IPS-18a (cell line): Measurements from ENCODE around the gene KIR2DL4.
"Not testable (repeated sequence)": the region's sequence is repeated elsewhere in the genome, so short reads cannot be mapped to it uniquely, and the experiment has no call there.

Experiments used
- H3K27ac ChIP-seq: one replicate; pipeline ENCODE4 v1.5.1; 2013; ENCODE audit warnings: low read length
- H3K27me3 ChIP-seq: one replicate; pipeline ENCODE4 v1.6.1; 2013; ENCODE audit warnings: mild to moderate bottlenecking, low read length; ENCODE audit not compliant: control insufficient read depth, insufficient read depth
- H3K36me3 ChIP-seq: one replicate; pipeline ENCODE4 v1.6.1; 2013; ENCODE audit warnings: low read depth, low read length; ENCODE audit not compliant: control insufficient read depth
- H3K4me1 ChIP-seq: one replicate; pipeline ENCODE4 v1.6.1; 2013; ENCODE audit warnings: low read depth, low read length; ENCODE audit not compliant: control insufficient read depth
- H3K4me3 ChIP-seq: one replicate; pipeline ENCODE4 v1.5.1; 2013; ENCODE audit warnings: low read length
- H3K9ac ChIP-seq: one replicate; pipeline ENCODE4 v1.6.1; 2013; ENCODE audit warnings: mild to moderate bottlenecking, low read length, moderate library complexity
- H3K9me3 ChIP-seq: one replicate; pipeline ENCODE4 v1.6.1; 2013; ENCODE audit warnings: low read depth, low read length; ENCODE audit not compliant: control insufficient read depth

KIR2DL4 gene

DNA sequence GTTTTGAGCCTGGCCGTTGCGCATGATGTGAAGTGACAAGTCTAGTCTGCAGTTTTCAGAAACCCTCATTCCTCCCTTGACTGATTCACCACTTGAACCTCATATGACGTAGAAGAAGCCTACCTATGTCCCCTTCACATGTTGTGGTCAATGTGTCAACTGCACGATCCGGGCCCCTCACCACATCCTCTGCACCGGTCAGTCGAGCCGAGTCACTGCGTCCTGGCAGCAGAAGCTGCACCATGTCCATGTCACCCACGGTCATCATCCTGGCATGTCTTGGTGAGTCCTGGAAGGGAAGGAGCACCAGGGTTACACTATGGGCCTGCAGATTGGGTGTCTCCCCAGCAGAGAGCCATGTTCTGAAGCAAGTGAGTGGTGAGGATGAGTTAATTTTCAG is at the start of gene KIR2DL4:
Gene KIR2DL4 (plus strand): TSS at position 201 of the 400 bp plus-strand sequence. CDS start 42 bp downstream, at position 243.
- Histone ChIP-seq H3K9ac (no peak within 1 kb of the TSS), H3K4me1 (no peaks in the 10 kb centered on the region), H3K27me3 (no peaks in the 10 kb centered on the region), H3K9me3 (peaks cover 77% of the 10 kb centered on the region), H3K36me3 (no peaks in the 10 kb centered on the region), H3K27ac (no peak within 1 kb of the TSS), H3K4me3 (no peak within 1 kb of the TSS)

DNA sequence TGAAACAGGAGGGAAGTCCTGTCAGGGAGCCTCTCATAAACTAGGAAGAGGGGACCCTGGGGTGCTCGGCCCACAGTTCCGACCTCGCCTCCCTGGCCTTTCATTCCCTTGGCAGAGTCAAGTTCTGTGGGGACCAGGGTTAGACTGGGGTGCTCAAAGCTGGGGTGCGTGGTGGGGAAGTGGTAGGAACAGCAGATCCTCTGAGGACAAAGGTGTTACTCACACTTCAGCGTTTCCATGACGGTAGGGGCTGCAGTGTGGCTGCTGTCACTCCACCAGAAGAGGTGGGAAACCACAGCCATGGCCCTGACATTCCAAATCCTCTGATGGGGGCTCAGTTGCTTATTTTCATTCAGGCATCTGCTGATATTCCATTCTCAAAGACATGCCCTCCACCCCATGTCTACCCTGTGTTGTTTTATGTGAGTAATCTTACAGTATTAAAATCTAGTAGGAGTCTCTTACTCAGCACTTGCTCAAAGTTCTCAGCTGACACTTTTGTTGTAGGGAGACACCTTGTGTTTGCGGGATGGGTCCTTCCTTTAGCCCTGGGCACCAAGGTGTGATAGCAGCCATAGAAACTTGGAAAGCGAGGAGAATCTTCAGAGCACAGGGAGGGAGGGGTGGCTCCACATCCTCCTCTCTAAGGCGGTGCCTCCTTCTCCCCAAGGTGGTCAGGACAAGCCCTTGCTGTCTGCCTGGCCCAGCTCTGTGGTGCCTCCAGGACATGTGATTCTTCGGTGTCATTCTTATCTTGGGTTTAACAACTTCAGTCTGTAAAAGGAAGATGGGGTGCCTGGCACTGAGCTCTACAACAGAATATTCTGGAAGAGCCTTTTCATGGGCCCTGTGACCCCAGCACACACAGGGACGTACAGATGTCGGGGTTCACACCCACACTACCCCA is 47.0 kb upstream of the KIR2DL4 start:
- not testable (repeated sequence) for H3K9me3 ChIP-seq, H3K36me3 ChIP-seq, H3K4me3 ChIP-seq, H3K4me1 ChIP-seq, H3K9ac ChIP-seq, H3K27me3 ChIP-seq, H3K27ac ChIP-seq

- not testable (repeated sequence) for H3K9me3 ChIP-seq, H3K4me1 ChIP-seq, H3K36me3 ChIP-seq, H3K9ac ChIP-seq, H3K27ac ChIP-seq, H3K27me3 ChIP-seq, H3K4me3 ChIP-seq
Measured at GRCh38 chr19:54758577-54758976, 44.8 kb upstream of the KIR2DL4 start.

- not testable (repeated sequence) for H3K4me3 ChIP-seq, H3K9ac ChIP-seq, H3K4me1 ChIP-seq, H3K27ac ChIP-seq, H3K36me3 ChIP-seq, H3K27me3 ChIP-seq, H3K9me3 ChIP-seq
Measured at GRCh38 chr19:54764219-54764618, 39.2 kb upstream of the KIR2DL4 start.

- H3K36me3 ChIP-seq, H3K4me1 ChIP-seq, H3K27ac ChIP-seq, H3K9ac ChIP-seq, H3K27me3 ChIP-seq, H3K4me3 ChIP-seq: not testable (repeated sequence)
- peaks cover 11% of the 10 kb centered on the region for H3K9me3 ChIP-seq
Measured at GRCh38 chr19:54766464-54766863, 36.9 kb upstream of the KIR2DL4 start.

DNA sequence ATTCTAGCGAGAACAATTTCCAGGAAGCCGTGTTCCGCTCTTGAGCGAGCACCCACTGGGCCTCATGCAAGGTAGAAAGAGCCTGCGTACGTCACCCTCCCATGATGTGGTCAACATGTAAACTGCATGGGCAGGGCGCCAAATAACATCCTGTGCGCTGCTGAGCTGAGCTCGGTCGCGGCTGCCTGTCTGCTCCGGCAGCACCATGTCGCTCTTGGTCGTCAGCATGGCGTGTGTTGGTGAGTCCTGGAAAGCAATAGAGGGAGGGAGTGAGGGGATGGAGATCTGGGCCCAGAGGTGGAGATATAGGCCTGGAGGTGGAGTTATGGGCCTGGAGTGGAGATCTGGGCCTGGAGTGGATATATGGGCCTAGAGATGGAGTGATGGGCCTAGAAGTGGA is 33.8 kb upstream of the KIR2DL4 start, which contains the start of gene KIR2DL1:
Gene KIR2DL1 (plus strand): TSS at position 148 of the 400 bp plus-strand sequence. CDS start 58 bp downstream, at position 206.
- not testable (repeated sequence) for H3K4me3 ChIP-seq, H3K27ac ChIP-seq, H3K36me3 ChIP-seq, H3K9ac ChIP-seq, H3K27me3 ChIP-seq, H3K4me1 ChIP-seq
- H3K9me3 ChIP-seq: peaks cover 15% of the 10 kb centered on the region

DNA sequence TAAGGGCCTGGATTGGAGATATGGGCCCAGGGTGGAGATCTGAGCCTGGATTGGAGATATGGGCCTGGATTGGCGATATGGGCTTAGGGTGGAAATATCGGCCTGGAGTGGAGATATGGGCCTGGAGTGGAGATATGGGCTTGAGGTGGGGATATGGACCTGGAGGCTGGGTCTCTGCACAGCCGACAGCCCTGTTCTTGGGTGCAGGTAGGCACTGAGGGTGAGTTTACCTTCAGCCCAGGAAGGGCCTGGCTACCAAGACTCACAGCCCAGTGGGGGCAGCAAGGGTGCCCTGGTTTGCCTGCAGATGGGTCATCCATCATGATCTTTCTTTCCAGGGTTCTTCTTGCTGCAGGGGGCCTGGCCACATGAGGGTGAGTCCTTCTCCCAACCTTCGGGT is 32.9 kb upstream of the KIR2DL4 start:
- H3K9ac ChIP-seq, H3K27me3 ChIP-seq, H3K36me3 ChIP-seq, H3K4me3 ChIP-seq, H3K27ac ChIP-seq, H3K4me1 ChIP-seq: not testable (repeated sequence)
- H3K9me3 ChIP-seq: peaks cover 17% of the 10 kb centered on the region

DNA sequence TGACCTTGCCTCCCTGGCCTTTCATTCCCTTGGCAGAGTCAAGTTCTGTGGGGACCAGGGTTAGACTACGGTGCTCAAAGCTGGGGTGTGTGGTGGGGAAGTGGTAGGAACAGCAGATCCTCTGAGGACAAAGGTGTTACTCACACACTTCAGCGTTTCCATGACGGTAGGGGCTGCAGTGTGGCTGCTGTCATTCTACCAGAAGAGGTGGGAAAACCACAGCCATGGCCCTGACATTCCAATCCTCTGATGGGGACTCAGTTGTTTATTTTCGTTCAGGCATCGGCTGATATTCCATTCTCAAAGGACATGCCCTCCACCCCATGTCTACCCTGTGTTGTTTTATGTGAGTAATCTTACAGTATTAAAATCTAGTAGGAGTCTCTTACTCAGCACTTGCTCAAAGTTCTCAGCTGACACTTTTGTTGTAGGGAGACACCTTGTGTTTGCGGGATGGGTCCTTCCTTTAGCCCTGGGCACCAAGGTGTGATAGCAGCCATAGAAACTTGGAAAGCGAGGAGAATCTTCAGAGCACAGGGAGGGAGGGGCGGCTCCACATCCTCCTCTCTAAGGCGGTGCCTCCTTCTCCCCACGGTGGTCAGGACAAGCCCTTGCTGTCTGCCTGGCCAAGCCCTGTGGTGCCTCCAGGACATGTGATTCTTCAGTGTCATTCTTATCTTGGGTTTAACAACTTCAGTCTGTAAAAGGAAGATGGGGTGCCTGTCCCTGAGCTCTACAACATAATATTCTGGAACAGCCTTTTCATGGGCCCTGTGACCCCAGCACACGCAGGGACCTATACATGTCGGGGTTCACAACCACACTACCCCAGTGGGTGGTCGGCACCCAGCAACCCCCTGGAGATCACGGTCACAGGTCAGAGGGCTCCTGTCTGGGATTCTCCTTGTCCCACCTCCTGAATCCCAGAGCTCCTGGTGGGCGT is 32.1 kb upstream of the KIR2DL4 start:
- not testable (repeated sequence) for H3K27ac ChIP-seq, H3K27me3 ChIP-seq, H3K4me3 ChIP-seq

DNA sequence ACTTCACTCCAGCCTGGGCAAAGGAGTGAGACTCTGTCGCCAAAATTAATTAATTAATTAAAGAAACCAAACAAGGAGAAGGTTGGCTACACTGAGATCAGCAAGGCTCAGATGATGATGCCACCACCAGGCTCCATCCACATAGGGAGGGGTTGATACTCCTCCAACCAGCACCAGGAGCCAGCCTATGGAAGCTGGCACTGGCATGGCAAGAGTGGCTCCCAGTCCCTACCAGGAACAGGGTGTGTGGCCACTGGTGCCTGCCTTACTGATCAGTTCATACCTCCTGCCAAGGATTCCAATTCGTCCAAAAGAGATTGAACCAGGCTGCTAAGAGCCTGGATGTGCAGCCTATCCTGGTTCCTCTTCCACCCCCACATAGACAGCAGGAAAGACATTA is 30.7 kb upstream of the KIR2DL4 start:
- not testable (repeated sequence) for H3K27ac ChIP-seq, H3K4me1 ChIP-seq, H3K27me3 ChIP-seq, H3K9ac ChIP-seq, H3K4me3 ChIP-seq, H3K36me3 ChIP-seq
- H3K9me3 ChIP-seq: peaks cover 17% of the 10 kb centered on the region

More for the DNA sequence above, 32.1 kb upstream of the KIR2DL4 start:
- H3K36me3 ChIP-seq, H3K9ac ChIP-seq, H3K4me1 ChIP-seq: not testable (repeated sequence)
- H3K9me3 ChIP-seq: peaks cover 17% of the 10 kb centered on the region

- H3K4me1 ChIP-seq, H3K4me3 ChIP-seq, H3K9ac ChIP-seq, H3K27me3 ChIP-seq, H3K36me3 ChIP-seq, H3K27ac ChIP-seq: not testable (repeated sequence)
- peaks cover 13% of the 10 kb centered on the region for H3K9me3 ChIP-seq
Measured at GRCh38 chr19:54775095-54775815, 28.2 kb upstream of the KIR2DL4 start.

GRCh38 chr19:54775830-54776229 is 27.6 kb upstream of the KIR2DL4 start:
- not testable (repeated sequence) for H3K4me1 ChIP-seq, H3K27me3 ChIP-seq, H3K27ac ChIP-seq, H3K9ac ChIP-seq, H3K9me3 ChIP-seq, H3K36me3 ChIP-seq, H3K4me3 ChIP-seq
